ENCODE results near the gene NKX1-1.
A peak's percentile ranks its signal among the peaks of the same experiment; 100 is the strongest.

DNA sequence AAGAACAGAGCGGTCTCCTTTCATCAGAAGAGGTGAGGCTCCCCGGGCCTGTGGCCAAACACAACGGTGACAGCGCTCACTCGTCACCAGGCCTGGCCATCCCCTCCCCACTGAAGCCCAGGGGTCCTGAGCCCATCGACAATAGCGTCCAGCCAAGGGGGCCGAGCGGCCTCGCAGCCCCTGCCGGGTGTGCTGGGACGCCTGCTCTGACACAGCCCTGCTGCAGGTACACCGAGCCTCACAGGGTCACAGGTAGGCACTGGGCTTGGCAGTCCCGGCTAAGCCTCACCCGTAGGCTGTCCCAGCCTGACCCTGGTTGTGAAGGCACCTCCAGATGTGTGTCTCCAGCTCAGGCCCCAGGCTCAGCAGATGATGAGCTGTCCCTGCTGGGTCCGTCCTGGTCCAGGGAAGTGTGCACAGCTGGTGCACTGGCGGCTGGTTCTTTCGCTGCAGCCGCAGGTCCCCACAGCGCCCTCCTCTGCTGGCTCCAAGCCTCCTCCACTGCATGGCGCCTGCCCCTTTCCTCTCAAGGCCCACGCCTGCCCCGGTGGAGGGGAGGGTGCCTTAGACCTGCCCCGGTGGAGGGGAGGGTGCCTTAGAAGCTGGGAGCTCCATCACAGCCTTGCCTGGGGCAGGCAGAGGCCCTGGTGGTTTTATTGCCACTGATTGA is 37.7 kb downstream of the NKX1-1 start:
- TF ChIP-seq, protein P1, sequence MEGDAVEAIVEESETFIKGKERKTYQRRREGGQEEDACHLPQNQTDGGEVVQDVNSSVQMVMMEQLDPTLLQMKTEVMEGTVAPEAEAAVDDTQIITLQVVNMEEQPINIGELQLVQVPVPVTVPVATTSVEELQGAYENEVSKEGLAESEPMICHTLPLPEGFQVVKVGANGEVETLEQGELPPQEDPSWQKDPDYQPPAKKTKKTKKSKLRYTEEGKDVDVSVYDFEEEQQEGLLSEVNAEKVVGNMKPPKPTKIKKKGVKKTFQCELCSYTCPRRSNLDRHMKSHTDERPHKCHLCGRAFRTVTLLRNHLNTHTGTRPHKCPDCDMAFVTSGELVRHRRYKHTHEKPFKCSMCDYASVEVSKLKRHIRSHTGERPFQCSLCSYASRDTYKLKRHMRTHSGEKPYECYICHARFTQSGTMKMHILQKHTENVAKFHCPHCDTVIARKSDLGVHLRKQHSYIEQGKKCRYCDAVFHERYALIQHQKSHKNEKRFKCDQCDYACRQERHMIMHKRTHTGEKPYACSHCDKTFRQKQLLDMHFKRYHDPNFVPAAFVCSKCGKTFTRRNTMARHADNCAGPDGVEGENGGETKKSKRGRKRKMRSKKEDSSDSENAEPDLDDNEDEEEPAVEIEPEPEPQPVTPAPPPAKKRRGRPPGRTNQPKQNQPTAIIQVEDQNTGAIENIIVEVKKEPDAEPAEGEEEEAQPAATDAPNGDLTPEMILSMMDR (IDR thresholded peaks at IDR 0.05; ENCODE audit: control extremely low read depth in 1 of 3, insufficient read depth in 1 of 3, low read depth in 1 of 3, low read length in 3 of 3), result peak in 2 of 3 experiments; percentile 41 to 58; a peak in 3 of 4 replicates
- TF ChIP-seq POLR2A (IDR thresholded peaks at IDR 0.05; ENCODE audit: control extremely low read depth in 1 of 2, low read depth in 2 of 2, low read length in 2 of 2) (no peak), TEAD4 (IDR thresholded peaks at IDR 0.05; ENCODE audit: low read depth, low read length) (no peak), POLR2AphosphoS5 (IDR thresholded peaks at IDR 0.05; ENCODE audit: low read depth, low read length) (no peak), EP300 (IDR thresholded peaks at IDR 0.05; ENCODE audit: borderline replicate concordance in 1 of 2, low read depth in 2 of 2, low read length in 2 of 2) (no peak), TAF1 (IDR thresholded peaks at IDR 0.05; ENCODE audit: low read depth, low read length) (no peak), RAD21 (IDR thresholded peaks at IDR 0.05 in 1 of 2, conservative IDR thresholded peaks at IDR 0.05 in 1 of 2; ENCODE audit: low read depth in 2 of 2, low read length in 2 of 2) (peak; percentile 15 to 25; a peak in 2 of 4 replicates), YY1 (IDR thresholded peaks at IDR 0.05; ENCODE audit: low read depth, low read length) (no peak)
- TF ChIP-seq, protein P2, sequence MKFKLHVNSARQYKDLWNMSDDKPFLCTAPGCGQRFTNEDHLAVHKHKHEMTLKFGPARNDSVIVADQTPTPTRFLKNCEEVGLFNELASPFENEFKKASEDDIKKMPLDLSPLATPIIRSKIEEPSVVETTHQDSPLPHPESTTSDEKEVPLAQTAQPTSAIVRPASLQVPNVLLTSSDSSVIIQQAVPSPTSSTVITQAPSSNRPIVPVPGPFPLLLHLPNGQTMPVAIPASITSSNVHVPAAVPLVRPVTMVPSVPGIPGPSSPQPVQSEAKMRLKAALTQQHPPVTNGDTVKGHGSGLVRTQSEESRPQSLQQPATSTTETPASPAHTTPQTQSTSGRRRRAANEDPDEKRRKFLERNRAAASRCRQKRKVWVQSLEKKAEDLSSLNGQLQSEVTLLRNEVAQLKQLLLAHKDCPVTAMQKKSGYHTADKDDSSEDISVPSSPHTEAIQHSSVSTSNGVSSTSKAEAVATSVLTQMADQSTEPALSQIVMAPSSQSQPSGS (IDR thresholded peaks at IDR 0.05; ENCODE audit: low read length), result no peak

Measured in H1 (cell line).